ENCODE data around the gene SIL1.

GRCh38 chr5:139091439-139092156, 106.6 kb downstream of the SIL1 start:
- TF ChIP-seq CTCF (IDR thresholded peaks at IDR 0.05) (peak in 2 of 7 experiments; percentile 35 to 49), POLR2A (IDR thresholded peaks at IDR 0.05) (no peak), EP300 (IDR thresholded peaks at IDR 0.05) (no peak)
